DMS 273 (cell line): Measurements from ENCODE around the gene BOLA1.
"Not testable (repeated sequence)": the region's sequence is repeated elsewhere in the genome, so short reads cannot be mapped to it uniquely, and the experiment has no call there.

Experiments
- DNase-seq: peaks from one replicate; lab custom pipeline; 2025; ENCODE audit not compliant: unreplicated experiment; lab: John Stamatoyannopoulos, UW

BOLA1 gene

DNA sequence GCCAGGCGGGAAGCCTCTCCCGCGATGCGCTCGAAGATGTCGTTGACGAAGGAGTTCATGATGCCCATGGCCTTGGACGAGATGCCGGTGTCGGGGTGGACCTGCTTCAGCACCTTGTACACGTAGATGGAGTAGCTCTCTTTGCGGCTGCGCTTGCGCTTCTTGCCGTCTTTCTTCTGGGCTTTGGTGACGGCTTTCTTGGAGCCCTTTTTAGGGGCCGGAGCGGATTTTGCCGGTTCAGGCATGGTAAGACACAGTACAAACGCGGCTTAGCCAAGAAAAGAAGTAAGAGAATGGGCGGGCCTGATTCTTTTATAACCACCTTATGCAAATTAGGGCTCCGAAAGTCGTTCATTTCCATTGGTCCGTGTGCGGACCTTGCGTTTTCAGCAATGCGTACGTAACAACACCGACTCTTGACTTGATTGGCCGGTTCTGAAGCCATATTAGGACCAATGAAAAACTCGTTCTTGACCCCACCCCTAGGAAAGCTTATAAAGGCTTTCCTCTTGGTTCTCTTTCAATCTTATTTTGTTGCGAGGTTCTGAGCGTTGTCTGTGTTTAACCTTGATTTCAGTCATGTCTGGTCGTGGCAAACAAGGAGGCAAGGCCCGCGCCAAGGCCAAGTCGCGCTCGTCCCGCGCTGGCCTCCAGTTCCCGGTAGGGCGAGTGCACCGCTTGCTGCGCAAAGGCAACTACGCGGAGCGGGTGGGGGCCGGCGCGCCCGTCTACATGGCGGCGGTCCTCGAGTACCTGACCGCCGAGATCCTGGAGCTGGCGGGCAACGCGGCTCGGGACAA lies 12.8 kb upstream of the BOLA1 start:
- peak; percentile 99 for DNase-seq

DNA sequence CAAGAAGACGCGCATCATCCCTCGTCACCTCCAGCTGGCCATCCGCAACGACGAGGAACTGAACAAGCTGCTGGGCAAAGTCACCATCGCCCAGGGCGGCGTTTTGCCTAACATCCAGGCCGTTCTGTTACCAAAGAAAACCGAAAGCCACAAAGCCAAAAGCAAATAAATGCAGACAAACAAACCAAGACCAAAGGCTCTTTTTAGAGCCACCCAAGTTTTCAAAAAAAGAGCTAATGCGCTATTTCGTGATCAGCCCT lies 12.2 kb upstream of the BOLA1 start:
- DNase-seq: not testable (repeated sequence)

DNA sequence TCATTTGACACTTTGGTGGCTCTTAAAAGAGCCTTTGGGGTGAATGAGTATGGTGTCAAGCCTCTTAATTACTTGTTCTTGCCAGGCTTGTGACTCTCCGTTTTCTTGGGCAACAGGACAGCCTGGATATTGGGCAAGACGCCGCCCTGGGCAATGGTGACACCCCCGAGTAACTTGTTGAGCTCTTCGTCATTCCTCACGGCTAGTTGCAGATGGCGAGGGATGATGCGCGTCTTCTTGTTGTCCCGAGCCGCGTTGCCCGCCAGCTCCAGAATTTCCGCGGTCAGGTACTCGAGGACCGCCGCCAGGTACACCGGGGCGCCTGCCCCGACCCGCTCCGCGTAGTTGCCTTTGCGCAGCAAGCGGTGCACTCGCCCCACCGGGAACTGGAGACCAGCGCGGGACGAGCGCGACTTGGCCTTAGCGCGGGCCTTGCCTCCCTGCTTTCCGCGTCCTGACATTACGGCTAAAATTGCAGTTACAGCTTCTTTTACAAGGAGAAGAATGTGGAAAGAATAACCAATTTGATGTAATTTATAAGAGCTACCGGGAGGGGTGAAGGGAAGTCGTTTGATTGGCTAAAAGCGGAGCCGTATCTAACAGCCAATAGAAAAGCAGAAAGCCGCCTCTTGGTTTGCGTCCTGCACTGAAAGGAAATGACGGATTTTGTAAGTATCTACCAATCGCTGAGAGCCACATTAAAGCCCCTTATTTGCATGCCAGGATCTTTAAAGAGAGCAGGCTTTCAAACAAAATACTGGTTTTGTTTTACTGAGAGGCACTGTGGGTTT lies 11.7 kb upstream of the BOLA1 start:
- DNase-seq: peak; percentile 98

DNA sequence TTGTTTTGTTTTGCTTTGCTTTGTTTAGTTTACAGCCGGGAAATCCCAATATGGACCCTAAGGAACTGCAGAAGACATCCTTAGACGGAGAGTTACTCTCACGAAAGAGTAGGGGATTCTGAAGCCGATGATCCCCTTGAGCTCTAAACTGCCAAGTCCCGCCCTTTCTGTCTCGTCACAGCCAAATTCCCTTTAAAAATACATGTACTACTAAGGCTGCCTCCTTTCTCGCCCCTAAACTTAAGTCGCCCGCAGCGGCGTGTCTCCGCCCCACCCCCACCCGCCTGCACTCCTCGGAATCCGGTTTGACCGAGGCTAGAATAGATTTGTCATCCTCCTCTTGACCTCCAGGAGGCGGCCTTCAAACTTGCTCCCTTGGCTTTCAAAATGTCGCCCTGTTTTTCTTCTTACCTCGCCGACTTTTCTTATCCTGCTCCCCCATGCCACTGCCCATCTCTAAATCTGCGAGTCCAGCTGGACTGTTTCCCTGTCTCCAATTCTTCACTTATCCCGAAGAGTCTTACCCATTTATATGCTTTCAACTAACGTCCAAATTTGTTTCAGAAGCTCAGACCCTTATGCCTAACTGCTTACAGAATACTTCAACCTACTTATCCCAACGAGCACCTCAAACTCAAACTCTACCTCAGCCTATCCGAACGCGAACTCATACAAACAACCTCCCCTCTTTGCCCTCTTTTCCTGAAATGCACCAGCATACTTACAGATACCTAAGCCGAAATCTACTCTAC lies 10.9 kb upstream of the BOLA1 start:
- DNase-seq: peak; percentile 95

DNA sequence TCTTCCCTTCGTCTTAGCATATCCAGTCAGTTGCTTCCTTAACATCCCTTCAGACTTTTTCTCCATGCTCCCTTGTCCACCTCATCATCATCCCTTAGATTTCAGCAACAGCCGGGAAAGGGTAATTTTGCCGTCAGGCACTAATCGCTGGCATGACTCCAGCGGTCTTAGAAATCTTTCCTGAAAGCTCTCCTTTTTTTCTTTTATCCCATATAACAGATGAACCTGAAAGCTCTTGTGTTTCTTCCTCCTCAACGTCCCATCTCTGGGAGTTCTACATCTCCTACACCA lies 10.4 kb upstream of the BOLA1 start:
- DNase-seq: peak; percentile 67

DNA sequence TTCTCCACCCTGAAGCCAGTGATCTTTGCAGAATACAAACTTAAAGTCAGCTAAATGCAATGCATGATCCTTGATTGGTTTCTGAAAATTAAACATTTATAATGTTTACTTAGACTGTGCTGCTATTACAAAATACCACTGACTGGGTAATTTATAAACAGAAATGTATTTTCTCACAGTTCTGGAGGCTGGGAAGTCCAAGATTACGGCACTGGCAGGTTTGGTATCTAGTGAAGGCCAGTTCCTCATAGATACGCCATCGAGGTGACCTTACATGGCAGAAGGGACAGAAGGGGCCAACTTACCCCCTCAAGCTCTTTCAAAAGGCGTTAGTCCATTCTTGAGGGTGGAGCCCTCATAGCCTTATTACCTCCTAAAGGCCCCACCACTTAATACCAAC lies 2.8 kb upstream of the BOLA1 start:
- DNase-seq: no peak

DNA sequence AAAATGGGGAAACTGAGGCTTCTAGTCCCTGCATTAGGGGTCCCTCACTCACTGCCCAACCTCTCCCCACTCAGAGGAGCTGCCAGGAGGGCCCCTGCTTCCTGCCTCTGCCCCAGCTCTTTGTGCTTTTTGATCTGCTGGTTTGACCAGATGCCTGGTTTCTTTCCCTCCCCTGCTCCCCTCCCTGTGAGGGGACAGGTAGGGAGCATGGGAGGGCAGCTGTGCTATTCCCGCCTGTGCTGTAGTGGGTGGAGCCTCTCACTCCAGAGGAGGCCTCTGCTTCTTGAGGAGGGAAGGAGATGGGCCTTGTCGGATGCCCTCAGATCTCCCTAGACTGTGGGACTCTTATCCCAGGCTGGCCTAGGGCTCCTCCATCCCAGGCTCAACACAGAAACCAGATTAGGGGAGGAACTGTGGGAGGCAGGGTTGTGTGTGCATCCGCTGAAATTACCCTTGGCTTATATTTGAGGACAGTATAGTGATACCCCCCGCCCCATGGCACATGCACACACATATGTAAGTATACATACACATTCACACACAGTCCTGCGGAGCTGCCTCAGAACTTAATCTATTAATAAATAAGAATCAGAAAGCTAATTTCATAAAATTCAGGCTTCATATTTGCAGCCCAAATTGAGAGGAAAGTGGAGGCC lies 4.6 kb downstream of the BOLA1 start:
- peak; percentile 42 for DNase-seq

DNA sequence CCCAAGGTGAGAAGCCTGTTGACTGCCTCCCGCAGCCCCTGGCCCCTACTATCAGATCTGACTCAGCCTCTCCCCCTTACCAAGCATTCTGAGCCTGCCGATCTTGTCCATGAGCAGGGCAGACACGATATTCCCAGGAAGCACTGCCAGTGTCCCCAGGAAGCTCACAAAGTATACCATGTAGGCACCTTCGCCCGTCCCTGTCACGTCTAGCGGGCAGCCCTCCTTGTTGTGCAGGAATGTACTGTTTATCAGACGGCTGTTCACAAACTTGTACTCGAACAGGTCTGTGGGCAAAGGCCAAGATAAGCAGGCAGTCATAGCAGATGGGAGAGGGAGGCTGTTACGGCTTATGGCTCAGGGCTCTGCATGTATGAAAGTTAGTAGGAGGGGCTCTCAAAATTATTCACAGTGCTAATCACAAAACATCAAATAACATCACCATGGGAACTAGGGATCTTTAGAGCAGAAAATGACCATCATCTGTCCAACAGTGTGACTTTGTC lies 7.3 kb downstream of the BOLA1 start:
- no peak for DNase-seq

DNA sequence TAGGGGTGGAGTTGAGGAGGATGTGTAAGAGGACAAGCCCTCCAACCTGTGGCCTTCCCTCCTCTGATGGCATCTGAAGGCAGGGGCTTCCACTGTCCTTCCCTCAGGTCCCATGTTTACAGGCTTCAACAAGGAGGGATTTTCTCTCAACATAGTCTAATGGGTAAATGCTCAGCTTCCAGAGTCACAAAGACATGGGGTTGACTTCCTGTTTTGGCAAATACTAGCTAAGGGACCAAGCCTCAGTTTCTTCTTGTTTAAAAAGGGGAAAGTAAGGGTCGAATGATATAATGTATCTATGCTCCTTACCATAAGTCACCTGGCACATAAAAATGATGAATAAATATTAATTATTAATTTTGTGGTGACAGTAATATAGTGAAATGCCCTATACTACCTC lies 15.2 kb downstream of the BOLA1 start:
- no peak for DNase-seq

DNA sequence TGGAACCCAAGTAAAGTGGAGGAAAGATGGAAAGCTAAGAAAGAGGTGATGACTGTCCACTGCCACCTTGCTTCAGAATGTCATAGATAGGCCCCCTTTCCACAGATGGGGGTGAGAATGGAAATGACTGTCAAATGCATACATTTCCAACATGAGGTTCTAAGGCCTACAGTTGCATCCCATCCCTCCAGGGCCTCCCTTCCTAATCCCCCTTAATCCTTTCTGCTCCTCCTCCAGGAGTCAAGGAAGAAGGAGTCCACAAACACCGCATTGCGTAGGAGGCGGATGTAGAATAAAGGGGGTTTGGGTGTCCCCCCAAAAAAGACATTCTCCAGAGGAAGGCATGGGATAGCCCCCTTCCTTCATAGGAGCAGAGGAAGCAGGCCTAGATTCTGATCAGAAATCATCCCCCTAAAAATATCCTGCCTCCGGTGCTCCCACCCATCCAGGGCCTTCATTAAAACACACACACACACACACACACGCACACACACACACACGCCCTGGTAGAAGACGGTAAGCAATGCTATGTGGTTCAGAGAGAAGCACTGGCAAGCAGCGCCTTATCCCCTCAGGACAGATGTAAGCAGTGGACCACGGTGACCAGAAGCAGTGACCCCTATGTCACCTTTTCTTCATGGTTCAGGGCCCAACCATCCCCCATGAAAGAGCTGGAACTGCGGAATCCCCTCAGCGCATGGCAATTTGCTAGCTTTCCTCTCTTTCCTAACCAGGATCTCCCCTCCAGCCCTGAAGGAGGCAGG lies 16.2 kb downstream of the BOLA1 start:
- DNase-seq: no peak

DNA sequence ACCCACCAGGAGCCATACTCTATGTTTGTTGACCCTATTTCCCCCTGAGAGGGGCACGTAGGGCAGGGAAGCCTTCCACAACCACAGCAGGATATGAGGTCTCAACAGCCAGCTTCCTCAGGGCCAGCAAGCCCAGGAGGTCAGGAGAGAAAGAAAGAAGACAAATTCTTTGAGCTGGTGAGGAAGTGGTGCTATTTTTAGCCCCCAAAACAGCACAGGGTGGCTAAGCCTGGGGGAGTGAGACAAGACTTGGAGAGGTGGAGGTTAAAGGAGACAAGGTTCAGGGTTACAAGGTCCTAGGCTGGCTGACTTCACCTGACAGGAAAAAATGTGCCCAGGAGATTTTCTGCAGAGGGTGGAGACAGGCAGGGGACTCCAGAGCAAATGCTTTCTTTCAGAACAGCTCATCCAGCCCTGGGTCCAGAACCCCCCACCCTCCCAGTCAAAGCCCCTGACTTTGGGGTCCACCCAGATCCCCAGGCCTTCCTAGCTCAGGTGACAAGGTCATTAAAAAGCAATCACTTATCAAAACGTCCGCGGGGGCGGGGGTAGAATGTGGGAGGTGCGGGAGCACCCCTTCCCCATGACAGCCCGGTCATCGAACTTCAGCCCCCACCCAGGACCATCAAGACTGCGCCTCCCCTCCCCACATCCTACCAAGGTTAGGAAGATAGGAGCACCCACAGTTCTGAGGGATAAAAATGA lies 17.0 kb downstream of the BOLA1 start:
- DNase-seq: no peak

DNA sequence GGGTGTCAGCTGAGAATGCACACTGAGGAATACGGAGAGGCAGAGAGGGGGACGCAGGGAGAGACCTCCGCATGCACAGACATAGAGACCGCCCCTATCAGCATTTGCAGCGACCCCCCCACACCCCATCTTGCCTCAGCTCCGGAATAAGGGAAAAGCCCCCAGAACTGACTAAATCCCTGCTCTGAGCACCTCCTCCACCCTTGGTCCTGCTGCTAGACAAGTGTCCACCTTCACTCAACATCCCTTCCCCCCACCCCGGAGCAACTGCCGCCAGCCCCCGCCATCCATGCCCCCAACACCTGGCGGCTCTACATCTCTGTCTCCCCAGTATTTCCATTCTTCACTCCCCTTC lies 17.5 kb downstream of the BOLA1 start:
- DNase-seq: no peak

DNA sequence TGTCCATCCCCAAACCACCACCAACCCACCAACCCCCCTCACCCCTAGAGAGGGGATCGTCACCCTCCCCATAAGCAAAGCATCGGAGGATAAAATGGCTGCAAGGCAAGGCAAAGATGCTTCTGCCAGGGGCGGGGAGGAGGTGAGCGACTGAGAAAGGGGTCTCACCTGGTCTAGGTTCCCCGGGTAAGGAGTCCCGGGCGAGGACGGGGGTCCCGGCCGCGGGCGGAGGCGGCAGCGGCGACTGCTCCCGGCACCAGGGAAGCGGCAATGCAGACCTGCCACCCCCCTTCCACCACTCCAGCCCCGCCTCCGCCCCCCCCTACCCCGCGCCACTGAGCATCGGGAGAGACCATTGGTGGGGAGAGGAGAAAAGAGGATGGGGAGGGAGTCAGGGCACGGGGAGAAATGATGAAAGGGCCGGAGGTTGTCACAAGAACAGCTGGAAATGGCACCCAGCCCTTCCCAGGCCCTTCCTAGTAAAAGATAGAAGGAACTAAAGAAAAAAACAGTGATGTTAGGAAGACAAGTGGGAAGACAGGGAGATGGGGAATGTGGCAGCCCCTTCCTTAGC lies 18.3 kb downstream of the BOLA1 start, which contains the start of gene SV2A:
Gene SV2A (minus strand): TSS at position 274 of the 574 bp plus-strand sequence. CDS start 4,004 bp downstream, outside the sequence.
- DNase-seq: peak; percentile 83

DNA sequence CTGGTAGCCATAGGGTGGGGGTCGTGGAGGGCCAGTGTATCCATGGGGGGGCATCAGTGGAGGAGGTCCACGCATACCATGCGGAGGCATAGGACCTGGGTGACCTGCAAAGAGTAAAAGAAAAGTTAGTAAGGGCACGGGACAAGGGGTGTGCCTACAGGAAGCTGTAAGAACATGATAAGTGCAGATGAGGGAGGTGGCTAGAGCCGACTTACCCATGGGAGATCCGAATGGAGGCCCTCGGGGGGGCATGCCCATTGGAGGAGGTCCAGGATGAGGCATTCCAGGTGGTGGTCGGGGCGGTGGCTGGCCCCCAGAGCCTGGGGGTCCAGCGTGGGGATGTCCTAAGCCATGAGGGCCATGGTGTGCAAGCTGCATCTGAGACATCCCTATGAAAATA lies 24.3 kb downstream of the BOLA1 start:
- no peak for DNase-seq

DNA sequence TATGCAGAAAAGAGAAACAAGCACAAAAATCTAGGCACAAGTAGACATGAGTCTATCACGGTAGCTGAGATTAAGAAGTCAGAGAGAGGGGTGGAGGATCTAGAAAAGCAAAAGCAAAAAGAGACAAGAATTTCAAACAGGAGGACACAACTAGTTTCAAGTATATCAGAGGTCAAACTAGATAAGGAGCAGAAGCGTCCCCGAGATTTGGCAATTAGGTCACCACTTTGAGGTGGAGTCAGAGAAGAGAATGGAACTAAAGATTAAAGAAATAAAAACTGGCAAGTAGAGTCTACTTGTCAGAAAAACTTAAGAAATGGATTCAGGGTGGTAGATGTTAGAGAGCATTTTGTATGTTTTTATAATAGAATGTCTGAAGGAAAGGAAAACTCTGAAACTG lies 26.0 kb downstream of the BOLA1 start:
- no peak for DNase-seq

DNA sequence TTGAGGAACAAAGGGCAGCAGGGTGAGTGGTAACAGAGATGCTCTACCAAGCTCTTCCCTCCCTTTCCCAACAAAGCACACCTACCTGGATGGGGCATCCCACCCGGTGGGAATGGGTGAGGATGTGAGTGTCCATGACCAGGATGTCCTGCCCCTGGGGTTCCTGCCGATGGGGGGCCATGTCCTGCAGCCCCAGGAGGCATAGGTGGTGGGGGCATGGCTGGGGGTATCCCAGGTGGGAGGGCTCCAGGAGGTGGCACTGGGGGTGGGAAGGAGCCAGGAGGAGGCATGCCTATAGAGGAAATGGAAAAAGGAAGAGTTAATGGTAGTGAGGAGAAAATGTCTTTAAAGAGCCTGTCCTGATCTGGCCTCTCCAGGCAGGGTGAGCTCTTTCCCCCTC lies 26.4 kb downstream of the BOLA1 start:
- DNase-seq: no peak

DNA sequence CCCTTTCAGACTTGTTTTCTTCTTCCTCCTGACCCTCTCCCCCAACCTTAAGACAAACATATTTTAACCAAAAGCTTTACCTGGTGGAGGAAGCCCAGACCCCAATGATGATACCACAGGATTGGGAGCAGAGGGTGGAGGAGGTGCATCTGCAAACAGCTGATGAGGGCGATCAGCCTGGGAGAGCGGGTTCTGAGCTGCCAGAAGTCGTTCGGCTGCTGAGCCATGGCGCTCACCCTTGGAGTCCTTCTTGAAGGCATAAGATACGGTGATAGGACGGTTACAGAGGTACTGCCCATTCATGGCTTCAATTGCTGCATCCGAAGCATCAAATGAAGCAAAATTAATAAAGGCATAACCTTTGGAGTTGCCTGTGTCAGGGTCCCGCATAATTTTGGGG lies 26.9 kb downstream of the BOLA1 start:
- no peak for DNase-seq

DNA sequence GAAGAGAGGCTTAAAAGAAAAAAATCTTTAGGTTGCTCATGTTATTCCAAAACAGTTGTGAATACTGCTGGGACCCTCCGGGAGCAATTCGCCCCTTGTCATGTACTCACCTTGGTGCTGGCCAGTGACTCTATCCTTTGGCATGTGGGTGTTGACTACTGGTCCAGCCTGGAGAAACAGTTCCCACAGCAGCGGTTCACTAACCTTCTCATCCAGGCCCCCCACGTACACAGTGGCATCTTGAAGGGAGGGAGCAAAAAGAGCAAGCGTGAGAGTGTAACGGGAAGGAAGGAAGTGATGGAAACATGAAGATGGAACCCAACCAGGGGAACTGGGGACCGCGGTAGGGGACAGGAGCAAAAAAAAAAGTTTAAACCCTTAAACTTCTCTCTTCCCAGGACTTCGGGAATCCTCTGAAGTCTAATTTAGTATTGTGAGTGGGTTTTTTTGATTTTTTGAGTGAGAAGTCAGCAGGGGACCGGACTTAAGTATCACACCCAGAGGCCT lies 27.7 kb downstream of the BOLA1 start:
- DNase-seq: no peak

DNA sequence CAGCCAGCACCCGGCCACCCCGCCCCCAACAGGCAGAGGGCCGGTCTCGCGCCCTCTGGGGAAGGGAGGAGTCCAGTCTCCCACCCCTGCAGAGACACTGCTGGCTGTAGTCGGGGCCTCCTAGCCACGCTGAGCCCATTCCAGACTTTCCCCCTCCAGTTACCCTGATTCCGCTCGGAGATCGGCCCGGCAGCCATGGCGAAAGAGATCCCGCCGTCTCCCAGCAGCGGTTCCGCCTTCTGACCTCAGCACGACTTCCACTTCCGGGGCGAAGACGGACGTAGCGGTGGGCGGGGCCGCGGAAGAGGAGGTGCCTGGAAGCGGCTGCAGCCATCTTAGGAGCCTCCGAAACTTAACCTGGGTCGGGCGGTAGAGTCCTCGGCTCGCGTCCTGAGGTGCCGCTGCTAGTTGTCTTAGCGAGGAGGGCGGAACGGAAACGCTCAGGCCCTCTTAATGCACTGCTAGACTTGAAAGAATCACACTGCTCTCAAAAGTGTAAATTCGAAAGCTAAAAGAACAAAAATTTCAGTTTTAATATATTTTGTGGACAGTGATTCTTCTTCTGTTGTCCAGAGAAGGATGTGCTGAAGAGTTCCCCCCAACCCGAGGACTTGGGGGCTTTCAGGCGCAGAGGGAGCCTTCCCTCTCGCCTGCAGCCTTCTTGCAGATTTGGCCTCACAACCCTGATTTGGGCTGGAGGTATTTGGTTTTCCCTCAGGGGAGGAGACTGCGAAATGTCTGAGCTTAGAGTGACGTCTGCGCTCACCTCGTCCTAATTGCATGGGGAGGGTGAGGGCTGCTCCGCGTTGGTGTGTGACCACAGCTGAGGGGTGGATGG lies 28.4 kb downstream of the BOLA1 start, which contains the start of gene SF3B4:
Gene SF3B4 (minus strand): TSS at position 241 of the 838 bp plus-strand sequence. CDS start 44 bp downstream, at position 197.
- DNase-seq: peak; percentile 98
